Measurements from ENCODE around the gene ZNF385C. TPM values are rescaled to one million over a fixed set of nuclear protein-coding genes. Genes with fewer than 3 reads are reported as not detected.

The ZNF385C gene
- polyA plus RNA-seq, 1 donor = 8.0 TPM

DNA sequence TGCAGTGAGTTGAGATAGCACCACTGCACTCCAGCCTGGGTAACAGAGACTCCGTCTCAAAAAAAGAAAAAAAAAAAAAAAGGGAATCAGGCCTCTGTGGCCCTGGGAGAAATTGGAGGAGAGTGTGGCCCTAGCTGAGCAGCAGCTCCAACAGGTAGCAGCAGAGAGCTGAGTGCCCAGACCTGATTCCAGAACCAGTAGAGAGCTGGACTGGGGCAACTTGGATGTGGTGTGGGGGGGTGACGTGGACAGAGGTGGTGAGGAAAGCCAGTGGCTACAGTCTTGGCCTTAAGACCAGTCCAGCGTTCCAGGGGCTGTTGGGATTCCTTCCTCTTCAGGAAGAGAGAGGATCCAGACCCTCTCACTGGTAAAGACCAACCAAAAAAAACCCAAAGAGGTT lies 26.0 kb upstream of the ZNF385C start:
- no peak for DNase-seq

DNA sequence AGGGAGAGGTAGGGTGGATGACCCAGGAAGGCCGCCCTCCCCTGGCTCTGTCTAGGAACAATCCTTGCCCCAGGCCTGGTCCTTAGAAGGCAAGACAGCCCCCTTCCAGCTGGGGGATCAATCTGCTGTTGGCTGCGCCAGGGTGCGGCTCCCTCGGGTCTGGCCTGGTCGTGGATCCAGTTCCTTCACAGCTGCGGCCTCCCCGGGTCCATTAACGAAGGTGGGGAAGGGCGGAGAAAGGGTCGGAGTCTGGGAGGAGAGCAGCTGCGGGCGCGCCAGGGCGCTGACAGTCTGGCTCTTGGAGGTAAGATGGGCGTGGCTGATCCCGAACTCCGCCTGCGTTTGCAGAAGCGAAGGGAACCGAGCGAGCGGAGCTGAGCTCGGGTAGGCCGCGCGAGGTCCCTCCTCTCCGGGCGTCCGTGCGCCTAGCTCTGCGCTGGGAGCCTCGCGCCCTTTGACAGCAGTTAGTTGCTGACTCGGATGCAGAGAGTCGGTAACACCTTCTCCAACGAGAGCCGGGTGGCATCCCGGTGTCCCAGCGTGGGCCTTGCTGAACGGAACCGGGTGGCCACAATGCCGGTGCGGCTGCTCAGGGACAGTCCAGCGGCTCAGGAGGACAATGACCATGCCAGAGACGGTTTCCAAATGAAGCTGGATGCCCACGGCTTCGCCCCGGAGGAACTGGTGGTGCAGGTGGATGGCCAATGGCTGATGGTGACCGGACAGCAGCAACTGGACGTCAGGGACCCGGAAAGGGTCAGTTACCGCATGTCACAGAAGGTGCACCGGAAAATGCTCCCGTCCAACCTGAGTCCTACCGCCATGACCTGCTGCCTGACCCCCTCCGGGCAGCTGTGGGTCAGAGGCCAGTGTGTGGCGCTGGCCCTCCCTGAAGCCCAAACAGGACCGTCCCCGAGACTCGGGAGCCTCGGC lies 24.4 kb upstream of the ZNF385C start, which contains the start of gene HSPB9:
HSPB9 (plus strand) TSS at position 434 of the 933 bp plus-strand sequence; CDS start at position 481, 47 bp downstream.
- DNase-seq = peak; percentile 56

DNA sequence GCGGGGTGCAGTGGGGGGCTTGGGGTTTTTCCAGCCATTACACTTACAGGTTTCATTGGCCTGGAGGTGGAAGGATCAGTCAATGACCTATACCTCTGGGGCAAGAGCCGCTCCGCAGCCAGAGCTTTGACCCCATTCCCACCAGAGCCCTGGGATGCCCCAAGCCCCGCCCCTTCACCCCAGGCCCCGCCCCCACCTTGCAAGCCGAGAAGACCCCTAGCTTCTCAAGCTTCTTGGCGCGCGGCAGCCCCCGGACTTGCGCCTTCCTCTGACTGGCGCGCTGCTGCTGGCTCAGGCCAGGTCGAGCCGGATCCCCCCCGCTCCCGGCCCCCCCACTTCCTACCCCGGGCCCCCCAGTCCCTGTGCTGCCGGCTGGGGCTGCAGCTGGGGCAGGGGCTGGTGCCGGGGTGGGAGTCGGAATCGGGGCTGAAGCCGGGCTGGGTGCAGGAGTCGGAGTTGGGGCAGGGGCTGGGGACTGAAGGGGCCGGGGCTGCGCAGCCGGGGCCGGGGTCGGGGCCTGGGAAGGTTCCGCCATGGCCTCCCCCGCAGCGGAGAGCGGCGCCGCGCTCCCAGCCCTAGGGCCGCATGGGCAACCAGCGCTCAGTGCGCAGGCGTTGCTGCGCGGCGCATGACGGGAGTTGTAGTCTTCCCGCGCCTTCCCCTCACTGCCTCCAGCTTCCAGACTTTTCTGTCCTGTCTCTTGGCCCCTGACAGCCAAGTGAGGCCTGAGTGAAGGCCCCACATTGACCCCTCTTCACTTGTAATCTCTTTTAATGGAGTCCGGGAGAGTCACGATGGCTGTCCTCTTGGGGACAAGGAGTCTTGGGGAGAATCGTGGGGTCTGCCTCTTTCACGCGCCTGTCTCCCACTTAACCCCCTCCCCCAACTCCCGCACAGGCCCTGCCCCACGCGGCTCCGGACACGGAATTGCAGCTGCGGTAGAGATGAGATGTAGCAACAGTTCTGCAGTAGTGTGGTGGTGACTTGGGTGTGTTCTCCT lies 22.8 kb upstream of the ZNF385C start, which contains the start of gene KAT2A:
KAT2A (minus strand) TSS at position 598 of the 1,000 bp plus-strand sequence; CDS start at position 535, 63 bp downstream.
- DNase-seq = peak; percentile 91

DNA sequence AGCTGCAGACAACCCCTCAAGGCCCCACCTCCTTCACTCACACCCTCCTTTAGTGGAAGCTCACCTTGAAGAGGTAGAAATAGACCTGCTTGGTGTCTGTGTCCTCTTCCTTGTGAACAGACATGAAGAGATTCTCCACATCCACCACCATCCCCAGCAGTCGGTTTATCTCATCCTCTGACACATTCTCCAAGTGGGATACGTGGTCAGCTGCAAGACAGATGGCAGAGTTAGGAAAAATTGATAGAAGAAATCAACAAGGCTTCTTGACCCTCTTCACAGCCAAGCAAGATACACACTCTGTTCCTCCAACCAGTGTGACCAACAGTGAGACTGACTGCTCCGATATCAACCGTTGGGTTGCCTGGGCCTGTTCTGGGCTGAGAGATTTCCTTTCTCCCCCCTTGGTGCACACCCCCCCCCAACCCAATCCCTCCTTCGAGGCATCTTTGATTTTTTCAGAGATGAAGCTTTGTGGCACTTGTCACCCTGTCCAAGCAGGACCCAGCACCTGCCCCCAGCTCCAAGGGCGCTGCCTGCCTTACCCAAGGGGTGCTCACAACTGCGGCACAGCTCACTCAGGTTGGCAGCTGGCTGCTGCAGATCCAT lies 22.0 kb upstream of the ZNF385C start:
- DNase-seq = no peak

DNA sequence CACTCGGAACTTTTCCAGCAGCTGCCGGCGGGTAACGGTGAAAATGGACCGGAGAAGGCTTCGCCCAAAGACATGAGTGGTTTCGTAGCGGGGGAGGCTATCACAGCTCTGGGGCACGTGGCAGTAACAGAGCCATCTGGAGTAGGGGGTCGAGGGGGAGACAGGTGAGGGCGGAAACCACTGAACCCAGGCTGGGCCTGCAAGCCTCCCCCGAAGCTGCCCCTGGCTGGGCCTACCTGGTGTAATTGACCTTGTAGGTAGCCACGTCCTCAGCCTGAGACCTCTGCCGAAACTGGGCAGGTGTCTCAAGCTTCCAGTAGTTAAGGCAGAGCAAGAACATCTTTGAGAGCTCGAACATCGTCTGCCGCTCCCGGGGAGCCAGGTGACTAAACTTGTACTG lies 21.0 kb upstream of the ZNF385C start:
- no peak for DNase-seq

DNA sequence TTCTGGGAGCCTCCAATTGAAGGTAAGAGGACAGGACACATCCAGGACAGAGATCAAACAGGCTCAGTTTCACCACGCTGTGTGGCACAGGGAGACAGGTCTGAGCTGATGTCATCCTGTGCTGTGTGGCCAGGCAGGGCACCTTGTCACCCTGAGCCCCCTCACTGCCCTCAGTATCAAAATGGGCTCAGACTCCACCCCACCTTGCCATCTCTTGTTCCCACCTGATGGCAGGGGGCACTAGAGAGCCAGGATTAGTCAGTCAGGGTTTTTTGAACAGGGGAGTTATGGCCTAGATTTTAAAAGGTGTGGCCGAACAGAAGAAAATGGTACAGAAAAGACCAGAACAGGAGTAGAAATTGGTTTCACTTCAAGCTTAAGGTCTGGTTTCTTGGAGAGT lies 20.3 kb upstream of the ZNF385C start:
- no peak for DNase-seq

DNA sequence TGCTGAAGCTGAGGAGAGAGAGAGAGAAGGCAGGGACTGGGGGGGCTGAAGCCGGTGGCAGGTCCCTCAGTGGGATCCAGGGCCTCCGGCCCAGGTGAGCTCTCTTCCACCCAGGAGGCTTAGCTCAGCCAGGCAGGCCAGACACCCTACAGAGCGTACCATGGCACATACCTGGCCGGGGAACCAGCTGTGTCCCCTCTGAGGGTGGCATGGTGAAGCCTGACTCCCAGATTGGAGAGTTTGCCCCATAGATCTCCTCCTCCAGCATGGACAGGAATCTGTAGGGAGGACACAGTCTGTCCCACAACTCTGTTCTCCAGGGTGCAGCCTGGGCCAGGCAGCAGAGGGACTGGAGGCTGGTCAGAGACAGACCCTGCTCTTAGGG lies 19.8 kb upstream of the ZNF385C start:
- DNase-seq = no peak

DNA sequence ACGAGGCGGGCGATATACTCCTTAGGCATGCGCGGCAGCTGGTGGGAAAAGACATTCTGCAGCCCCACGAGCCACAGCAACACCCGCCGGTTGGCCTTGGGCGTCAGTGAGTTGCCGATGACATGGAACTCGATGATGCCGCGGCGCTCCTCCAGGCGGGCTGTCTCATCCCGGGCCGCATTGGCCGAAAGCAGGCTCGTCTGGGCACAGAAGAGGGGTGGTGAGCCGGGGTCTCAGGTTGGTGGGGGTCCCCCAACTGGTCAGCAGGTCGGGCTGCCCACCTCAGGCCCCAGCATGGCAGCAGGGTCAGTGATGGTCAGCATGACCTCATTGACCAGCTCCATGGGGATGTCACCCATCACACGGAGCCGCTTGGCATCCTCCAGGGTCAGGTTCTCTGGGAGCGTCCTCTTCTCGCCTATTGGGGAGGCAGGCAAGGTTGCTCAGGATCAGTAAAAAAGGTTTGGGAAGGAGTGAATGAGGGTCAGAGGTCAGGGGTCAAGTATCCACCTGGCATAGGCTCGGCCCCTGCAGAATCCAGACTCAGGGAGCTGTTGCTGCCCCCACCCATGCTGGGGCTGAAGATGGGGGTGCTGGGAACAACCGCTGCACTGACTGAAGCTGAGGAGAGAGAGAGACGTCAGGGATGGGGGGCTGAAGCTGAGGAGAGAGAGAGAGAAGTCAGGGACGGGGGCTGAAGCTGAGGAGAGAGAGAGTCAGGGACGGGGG lies 19.3 kb upstream of the ZNF385C start:
- DNase-seq = no peak

DNA sequence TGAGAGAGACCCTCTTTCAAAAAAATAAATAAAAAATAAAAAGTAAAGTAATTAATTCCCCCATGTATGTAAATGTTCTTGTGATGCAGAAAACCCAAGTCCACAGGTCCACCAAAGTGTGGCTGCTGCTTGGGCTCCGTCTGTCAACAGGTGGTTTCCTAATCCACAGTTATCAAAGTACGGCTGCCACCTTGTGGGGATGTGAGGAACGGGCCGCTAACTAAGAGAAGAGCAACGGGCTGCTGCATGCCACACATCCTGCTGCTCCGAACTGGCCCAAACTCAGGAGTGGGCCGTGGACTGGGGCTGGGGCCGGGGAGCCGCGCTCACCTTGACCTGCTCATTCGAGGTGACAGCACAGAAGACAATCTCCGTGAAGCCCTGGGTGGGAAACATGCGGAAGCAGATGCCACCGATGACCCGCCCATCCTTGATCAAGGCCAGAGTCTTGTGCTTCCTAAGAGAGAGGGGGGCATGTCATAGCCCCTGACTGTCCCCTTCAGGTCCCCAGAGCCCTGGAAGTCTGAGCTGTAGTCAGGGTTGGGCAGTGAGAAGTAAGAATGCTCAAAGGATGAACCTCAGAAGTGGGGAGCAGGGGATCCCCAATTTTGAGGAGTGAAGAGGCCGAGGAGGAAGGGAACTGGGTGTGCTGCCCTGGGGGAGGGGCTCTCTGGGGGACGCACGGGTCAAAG lies 18.6 kb upstream of the ZNF385C start:
- DNase-seq = peak; percentile 80

DNA sequence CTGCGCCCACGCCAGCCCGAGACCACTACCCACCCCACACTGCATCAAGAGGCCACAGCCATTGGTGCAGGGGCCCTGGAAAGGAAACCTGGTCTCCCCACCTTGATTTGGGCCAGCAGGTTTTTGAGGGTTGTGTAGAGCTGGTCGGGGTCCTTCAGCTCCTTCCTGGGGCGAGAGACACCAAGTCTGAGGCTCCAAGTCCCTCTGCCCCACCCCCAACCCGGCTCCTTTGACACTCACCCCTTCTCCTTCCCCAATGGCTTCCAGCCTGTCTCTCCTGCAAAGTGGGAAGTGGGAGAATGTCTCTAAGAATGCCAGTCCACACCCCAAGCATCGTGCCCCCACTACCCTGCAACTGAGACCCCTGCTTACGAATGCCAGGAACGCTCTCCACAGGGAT lies 15.8 kb upstream of the ZNF385C start:
- DNase-seq = no peak

DNA sequence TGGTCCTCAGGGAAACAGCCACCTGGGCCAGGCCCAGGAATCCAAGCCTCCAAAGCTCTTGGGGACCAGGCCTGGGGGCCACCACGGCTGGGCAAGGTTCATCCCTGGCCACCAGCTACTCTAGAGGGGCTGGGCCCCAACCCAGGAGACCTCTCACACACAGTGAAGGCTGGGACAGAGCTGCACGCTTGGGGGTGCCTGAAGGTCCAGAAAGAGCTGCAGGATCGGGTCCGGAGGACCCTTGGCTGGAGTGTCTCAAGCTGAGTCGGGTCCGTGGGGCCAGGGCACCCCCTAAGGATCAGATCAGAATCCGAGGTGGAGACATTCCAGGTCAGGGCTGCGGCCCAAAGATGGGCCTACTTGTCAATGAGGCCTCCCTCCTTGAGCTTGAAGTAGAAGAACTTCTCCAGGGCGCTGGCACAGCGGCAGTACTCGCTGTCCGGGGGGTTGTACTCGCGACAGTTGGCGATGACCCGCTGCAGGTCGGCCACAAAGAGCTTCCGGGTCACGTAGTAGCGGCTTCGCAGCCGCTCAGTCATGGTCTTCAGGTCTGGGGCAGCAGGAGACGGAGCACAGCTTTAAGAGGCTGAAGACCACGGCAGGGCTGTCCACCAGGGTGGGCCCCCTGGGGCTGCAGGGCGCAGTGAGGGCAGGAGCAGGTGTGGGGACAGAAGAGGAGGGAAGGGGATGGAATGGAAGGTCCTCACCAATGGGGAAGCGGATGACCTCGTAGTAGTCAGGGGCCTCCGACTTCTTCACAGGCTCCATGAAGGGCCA lies 15.2 kb upstream of the ZNF385C start:
- DNase-seq = no peak

DNA sequence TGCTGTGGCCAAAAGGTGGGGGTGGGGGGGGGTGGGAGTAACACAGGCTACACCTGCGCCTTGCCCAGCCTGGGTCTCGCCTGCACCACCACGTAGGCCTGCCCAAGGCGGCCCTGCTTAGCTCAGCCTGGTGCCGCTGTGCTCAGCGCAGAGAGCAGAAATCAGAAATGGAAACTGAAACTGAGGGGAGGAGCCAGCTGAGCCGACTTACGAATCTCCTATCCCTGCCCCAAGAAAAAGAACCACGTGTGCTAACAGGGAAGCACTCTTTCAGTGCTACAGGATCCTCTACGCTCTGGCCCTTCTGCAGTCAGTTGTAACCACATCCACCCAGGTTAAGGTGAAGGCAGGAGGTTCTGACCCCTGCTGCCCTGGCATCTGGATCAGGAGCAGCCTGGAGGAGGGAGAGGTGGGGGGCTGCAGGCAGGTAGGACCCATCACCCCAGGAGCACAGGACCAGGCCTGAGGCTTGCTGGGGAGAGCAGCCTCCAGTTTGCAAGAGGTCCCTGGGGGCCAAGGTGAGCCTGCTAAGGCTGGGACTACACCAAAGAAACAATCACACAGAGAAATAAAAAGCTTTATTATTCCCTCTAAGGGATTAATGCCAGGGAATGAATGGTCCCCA lies 14.4 kb upstream of the ZNF385C start, which contains the start of gene DHX58:
DHX58 (minus strand) TSS at position 163 of the 625 bp plus-strand sequence. CDS start 822 bp downstream, outside the sequence.
- peak; percentile 88 for DNase-seq

DNA sequence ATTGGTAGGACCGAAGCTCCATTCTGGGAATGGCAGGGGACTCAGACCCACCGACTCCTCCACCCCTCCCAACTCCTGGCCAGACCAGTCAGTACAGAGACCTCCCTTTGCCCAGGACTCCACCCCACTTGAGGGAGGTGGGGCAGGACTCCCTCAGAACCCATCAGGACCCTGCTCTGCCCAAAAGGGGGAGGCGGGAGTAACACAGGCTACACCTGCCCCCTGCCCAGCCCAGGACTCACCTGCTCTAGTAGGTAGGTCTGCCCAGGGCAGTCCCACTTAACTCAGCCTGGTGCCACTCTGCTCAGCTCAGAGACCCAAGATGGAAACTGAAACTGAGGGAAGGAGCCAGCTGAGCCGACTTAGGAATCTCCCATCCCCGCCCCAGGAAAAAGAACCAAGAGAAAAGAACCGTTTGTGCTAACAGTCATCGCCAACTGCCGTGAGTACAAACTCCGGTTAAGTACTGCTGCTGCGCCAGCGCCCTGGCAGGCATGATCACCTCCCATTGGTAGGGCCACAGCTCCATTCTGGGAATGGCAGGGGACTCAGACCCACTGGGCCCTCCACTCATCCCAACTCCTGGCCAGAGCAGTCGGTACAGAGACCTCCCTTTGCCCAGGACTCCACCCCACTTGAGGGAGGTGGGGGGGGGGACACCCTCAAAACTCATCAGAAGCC lies 13.7 kb upstream of the ZNF385C start:
- DNase-seq = peak; percentile 66

DNA sequence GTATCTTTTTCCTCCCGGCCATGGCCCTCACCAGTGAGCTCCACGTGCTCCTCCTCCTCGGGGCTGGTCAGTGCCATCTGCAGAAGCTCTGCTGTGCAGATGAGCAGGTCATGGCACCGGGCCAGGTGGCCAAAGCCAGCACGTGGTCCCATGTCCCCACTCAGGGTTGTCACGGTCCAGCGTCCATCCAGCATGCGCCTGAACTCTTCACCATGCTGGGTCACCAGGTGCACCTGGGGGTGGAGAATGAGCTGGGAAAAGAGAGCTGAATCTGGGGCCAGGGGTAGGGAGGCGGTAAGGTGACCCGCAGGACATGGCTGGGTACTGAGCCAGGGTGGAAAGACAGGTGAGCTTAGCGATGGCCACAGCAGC lies 13.0 kb upstream of the ZNF385C start:
- no peak for DNase-seq

DNA sequence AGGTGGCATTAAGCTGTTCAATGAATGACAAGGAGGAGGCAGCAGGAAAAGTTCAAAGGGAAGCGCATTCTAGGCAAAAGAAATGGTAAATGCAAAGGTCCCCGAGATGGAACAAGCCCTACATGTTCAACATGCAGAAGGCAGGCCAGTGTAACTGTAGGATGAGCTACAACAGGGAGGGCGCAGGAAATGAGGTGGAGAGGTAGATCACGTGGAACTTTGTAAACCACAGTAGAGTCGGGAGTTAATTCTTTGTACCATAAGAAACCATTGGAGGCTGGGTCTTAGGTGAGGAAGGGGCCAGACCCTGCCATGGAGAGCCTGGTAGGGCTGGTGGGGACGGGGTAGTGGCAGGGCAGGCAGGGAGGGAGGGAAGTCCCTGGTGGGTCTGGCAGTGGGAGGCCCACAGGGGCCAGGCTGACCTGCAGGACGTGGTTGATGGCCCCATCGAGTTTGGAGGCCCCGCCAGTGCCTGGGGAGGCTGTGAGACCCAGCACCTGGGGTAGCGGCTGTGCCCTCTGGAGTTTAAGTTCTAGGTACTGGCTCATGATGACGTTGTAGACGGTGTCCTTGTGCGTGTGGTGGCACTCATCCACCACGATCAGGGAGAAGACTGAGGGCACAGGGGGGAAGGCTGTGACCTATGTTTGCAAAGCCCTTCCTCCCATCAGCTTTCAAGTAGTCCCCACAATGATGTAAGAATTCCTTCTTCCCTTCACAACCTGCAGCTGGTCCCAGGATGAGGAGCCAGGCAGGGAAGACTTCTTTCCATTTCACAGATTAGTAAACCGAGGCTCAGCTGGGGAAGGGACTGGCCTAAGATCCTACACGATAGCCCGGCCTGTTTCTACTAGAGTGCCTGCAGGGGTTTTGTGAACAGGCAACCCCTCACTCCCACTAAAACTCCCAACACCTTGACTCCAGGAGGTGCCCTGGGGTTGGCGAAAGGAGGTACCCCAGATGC lies 12.3 kb upstream of the ZNF385C start:
- no peak for DNase-seq

DNA sequence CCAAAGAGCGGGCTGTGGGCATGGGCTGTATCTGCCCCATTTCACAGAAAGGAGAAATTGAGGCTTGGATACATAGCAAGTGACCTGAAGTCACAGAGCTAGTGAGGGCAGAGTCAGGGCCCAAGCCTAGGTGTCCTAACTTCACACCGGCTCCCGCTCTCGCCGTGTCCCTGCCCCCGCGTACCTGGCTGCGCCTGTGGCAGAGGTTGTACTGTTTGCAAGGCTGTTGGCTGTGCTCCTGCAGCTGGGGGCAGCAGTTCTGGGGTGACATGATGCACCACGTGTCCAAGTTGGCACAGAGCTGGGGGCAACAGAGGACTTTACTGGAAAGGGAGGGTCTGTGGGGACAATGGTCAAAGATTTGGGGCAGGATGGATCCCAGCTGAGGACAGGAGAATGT lies 10.8 kb upstream of the ZNF385C start:
- no peak for DNase-seq

DNA sequence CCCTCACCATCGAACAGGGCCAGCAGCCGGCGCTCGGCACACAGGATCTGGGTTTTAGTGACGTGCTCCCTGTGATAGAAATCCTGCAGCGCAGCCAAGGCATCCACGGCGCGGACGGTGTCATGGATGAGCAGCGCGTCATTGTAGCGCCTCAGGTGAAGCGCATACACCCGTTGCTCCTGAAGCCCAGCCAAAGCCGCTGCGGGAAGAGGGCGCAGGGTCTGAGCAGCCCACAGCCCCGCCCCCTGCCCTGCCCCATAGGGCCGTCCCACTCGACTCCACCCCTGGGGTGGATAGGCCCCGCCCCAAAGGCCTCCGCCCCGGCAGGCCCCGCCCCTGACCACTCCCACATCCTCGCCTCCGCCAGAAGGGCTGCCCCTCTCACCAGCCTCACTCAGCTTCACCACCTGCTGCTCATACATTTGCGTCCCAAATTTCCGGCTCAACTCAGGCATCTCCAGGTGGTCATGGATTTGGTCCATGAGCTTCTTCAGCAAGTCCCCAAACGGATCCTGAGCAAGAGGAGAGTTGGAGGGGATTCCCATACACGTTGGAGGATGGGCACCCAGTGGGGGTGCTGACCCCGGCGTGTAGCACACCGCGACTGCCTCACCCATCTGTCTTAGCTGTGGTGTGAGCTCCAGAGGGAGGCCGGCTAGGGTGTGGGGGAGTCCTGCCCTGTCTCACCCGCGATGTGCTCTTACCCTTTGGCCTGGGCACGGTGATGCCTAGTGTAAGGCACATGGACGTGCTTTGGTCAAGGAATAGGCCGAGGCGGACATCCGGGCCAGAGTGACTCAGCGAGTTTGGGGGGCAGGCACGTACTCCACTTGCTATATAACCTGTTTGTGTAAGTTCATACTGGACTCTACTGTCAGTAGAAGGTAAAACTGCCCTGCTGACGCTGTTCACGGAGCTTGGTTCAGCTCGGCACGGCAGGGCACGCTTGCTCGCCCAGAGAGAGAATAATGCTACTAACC lies 9.6 kb upstream of the ZNF385C start:
- DNase-seq = peak; percentile 25

All from hindlimb muscle (tissue), 1 donor.